Measurements from ENCODE around the gene MRI1.

The MRI1 gene

GRCh38 chr19:13762635-13763235, 1.6 kb upstream of the MRI1 start:
- H3K27me3 Mint-ChIP-seq (ENCODE audit: low read depth, poor library complexity): peaks cover 3% of the 10 kb centered on the region
- H3K4me1 Mint-ChIP-seq: peaks cover 8% of the 10 kb centered on the region
- no peak overlapping the region for H3K27ac Mint-ChIP-seq
- H3K9me3 Mint-ChIP-seq: no peaks in the 10 kb centered on the region
- H3K4me3 Mint-ChIP-seq: no peak overlapping the region
- DNase-seq: no peak
- H3K36me3 Mint-ChIP-seq (ENCODE audit: low read depth): peaks cover 46% of the 10 kb centered on the region
- TF ChIP-seq, protein P1, sequence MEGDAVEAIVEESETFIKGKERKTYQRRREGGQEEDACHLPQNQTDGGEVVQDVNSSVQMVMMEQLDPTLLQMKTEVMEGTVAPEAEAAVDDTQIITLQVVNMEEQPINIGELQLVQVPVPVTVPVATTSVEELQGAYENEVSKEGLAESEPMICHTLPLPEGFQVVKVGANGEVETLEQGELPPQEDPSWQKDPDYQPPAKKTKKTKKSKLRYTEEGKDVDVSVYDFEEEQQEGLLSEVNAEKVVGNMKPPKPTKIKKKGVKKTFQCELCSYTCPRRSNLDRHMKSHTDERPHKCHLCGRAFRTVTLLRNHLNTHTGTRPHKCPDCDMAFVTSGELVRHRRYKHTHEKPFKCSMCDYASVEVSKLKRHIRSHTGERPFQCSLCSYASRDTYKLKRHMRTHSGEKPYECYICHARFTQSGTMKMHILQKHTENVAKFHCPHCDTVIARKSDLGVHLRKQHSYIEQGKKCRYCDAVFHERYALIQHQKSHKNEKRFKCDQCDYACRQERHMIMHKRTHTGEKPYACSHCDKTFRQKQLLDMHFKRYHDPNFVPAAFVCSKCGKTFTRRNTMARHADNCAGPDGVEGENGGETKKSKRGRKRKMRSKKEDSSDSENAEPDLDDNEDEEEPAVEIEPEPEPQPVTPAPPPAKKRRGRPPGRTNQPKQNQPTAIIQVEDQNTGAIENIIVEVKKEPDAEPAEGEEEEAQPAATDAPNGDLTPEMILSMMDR (IDR thresholded peaks at IDR 0.05): no peak

- H3K27ac Mint-ChIP-seq: no peak overlapping the region
- DNase-seq: no peak
- H3K4me3 Mint-ChIP-seq: peak overlapping the region; percentile 73
- no peaks in the 10 kb centered on the region for H3K9me3 Mint-ChIP-seq
- peaks cover 3% of the 10 kb centered on the region for H3K27me3 Mint-ChIP-seq (ENCODE audit: low read depth, poor library complexity)
- TF ChIP-seq, protein P1 (IDR thresholded peaks at IDR 0.05): no peak
- peaks cover 8% of the 10 kb centered on the region for H3K4me1 Mint-ChIP-seq
- peaks cover 45% of the 10 kb centered on the region for H3K36me3 Mint-ChIP-seq (ENCODE audit: low read depth)
These were observed 1.1 kb upstream of the MRI1 start for GRCh38 chr19:13763265-13763664.

GRCh38 chr19:13764821-13765394, 586 bp downstream of the MRI1 start:
- TF ChIP-seq, protein P1 (IDR thresholded peaks at IDR 0.05): no peak
- Mint-ChIP-seq H3K36me3 (ENCODE audit: low read depth) (peaks cover 38% of the 10 kb centered on the region), H3K9me3 (no peaks in the 10 kb centered on the region), H3K4me3 (peak overlapping the region; percentile 87), H3K4me1 (peaks cover 8% of the 10 kb centered on the region), H3K27ac (no peak overlapping the region), H3K27me3 (ENCODE audit: low read depth, poor library complexity) (peaks cover 3% of the 10 kb centered on the region)
- peak; percentile 62 for DNase-seq

- no peak overlapping the region for H3K27ac Mint-ChIP-seq
- DNase-seq: no peak
These were observed 1.2 kb downstream of the MRI1 start for GRCh38 chr19:13765395-13766094.

GRCh38 chr19:13766095-13766481, 1.8 kb downstream of the MRI1 start:
- Mint-ChIP-seq H3K9me3 (no peaks in the 10 kb centered on the region), H3K27me3 (ENCODE audit: low read depth, poor library complexity) (peaks cover 3% of the 10 kb centered on the region), H3K4me3 (peak overlapping the region; percentile 29), H3K36me3 (ENCODE audit: low read depth) (peaks cover 32% of the 10 kb centered on the region), H3K27ac (no peak overlapping the region), H3K4me1 (peaks cover 8% of the 10 kb centered on the region)
- TF ChIP-seq, protein P1 (IDR thresholded peaks at IDR 0.05): no peak
- DNase-seq: no peak

More at GRCh38 chr19:13765395-13766094, 1.2 kb downstream of the MRI1 start:
- Mint-ChIP-seq H3K36me3 (ENCODE audit: low read depth) (peaks cover 35% of the 10 kb centered on the region), H3K27me3 (ENCODE audit: low read depth, poor library complexity) (peaks cover 3% of the 10 kb centered on the region), H3K4me3 (peak overlapping the region; percentile 87), H3K4me1 (peaks cover 8% of the 10 kb centered on the region), H3K9me3 (no peaks in the 10 kb centered on the region)
- TF ChIP-seq, protein P1 (IDR thresholded peaks at IDR 0.05): no peak

Data from nephron progenitor cell (in vitro differentiated cells).